Hepatocyte (in vitro differentiated cells): ENCODE data around the gene PROX2. TPM values are rescaled to one million over a fixed set of nuclear protein-coding genes. Genes with fewer than 3 reads are reported as not detected.

Source experiments
- DNase-seq: peaks from one replicate; pipeline ENCODE4 v3.0.0-alpha.2; 2016; ENCODE audit warnings: low spot score
- H2AFZ ChIP-seq: fragments of 200-600 bp; sonication (generic); 2 replicates; pipeline ENCODE4 v1.6.0; 2016; ENCODE audit warnings: antibody characterized with exemption, mild to moderate bottlenecking
- H3K27ac ChIP-seq: fragments of 200-600 bp; sonication (generic); 2 replicates; pipeline ENCODE4 v1.5.1; 2016; ENCODE audit warnings: mild to moderate bottlenecking
- H3K27me3 ChIP-seq: fragments of 200-600 bp; sonication (generic); 2 replicates; pipeline ENCODE4 v1.6.1; 2016
- H3K36me3 ChIP-seq: fragments of 200-600 bp; sonication (generic); replicated peaks from 2 replicates; pipeline ENCODE4 v1.5.1; 2016; ENCODE audit warnings: low read depth; ENCODE audit not compliant: insufficient read depth
- H3K4me1 ChIP-seq: fragments of 200-600 bp; sonication (generic); 2 replicates; pipeline ENCODE4 v1.5.1; 2016; ENCODE audit warnings: mild to moderate bottlenecking, moderate library complexity; ENCODE audit not compliant: insufficient read depth
- H3K4me2 ChIP-seq: fragments of 200-600 bp; sonication (generic); 2 replicates; pipeline ENCODE4 v1.6.0; 2016
- H3K4me3 ChIP-seq: fragments of 200-600 bp; sonication (generic); 2 replicates; pipeline ENCODE4 v1.5.1; 2016; ENCODE audit warnings: mild to moderate bottlenecking
- H3K79me2 ChIP-seq: fragments of 200-600 bp; sonication (generic); 2 replicates; pipeline ENCODE4 v1.6.0; 2017; ENCODE audit warnings: mild to moderate bottlenecking
- H3K9me2 ChIP-seq: fragments of 200-600 bp; sonication (generic); replicated peaks from 2 replicates; pipeline ENCODE4 v1.6.0; 2017; ENCODE audit warnings: mild to moderate bottlenecking; ENCODE audit not compliant: insufficient read depth
- H3K9me3 ChIP-seq: fragments of 200-600 bp; sonication (generic); 2 replicates; pipeline ENCODE4 v1.5.1; 2016; ENCODE audit warnings: low read depth, mild to moderate bottlenecking
- H4K20me1 ChIP-seq: fragments of 200-600 bp; sonication (generic); 2 replicates; pipeline ENCODE4 v1.6.0; 2016; ENCODE audit warnings: mild to moderate bottlenecking; ENCODE audit not compliant: insufficient read depth, poor library complexity, severe bottlenecking
- EZH2 ChIP-seq: fragments of 200-600 bp; sonication (generic); IDR thresholded peaks from 2 replicates; pipeline ENCODE4 v1.6.1; 2016; ENCODE audit warnings: antibody characterized with exemption, mild to moderate bottlenecking, borderline replicate concordance
- EZH2phosphoT487 ChIP-seq: fragments of 200-600 bp; sonication (generic); IDR thresholded peaks from one replicate; pipeline ENCODE4 v1.6.1; 2018; ENCODE audit warnings: antibody characterized with exemption, mild to moderate bottlenecking, low read depth, moderate library complexity; ENCODE audit not compliant: unreplicated experiment, severe bottlenecking
- WGBS: methylation state at CpG from one replicate; pipeline ENCODE4 v1.1.6; 2016; ENCODE audit warnings: low lambda C conversion rate; ENCODE audit errors: missing lambda C conversion rate; 5-methylcytosine and 5-hydroxymethylcytosine counted together
- polyA plus RNA-seq: library from polyadenylated mRNA; unstranded; fragments of >200 nt; fragmentation: Nextera tagmentation; extraction: Ambion mirVana; gene quantifications from 2 replicates; pipeline ENCODE4 v1.2.1, GENCODE V29; 2016
- total RNA-seq: library from RNA; depleted of rRNA; stranded (reverse); fragments of >200 nt; gene quantifications from 2 replicates; pipeline ENCODE4 v1.2.3, GENCODE V29; 2014
- TF ChIP-seq, protein P1 (sequence below): fragments of 200-600 bp; sonication (generic); IDR thresholded peaks from 2 replicates; pipeline ENCODE4 v1.5.1; 2016; ENCODE audit warnings: antibody characterized with exemption, mild to moderate bottlenecking; ENCODE audit not compliant: poor library complexity

Gene PROX2
- total and polyA plus RNA-seq, 2 experiments from 2014 or later, result not detected

DNA sequence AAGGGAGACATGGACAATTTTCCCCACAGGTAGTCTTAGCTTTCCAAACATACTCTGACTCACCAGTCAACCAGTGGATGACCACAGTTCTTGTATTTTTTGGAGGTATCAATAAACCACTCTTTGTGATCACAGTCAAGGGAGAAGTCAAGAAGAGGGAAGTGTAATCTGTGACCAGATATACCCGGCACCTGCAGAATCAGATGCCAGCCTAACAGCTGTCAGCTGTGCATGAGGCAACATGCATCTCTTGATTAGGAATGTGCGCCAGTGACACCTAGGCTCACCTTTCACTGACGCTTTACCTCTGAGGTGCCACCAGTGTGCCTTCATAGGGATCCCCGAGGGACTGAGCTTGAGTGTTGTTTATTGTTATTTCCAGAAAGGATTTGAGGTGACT lies 20.0 kb downstream of the PROX2 start:
- Histone ChIP-seq H3K9me3 (no peaks in the 10 kb centered on the region), H3K4me3 (no peak overlapping the region), H2AFZ (no peak overlapping the region), H3K36me3 (no peaks in the 10 kb centered on the region), H3K27me3 (no peaks in the 10 kb centered on the region), H3K4me1 (peaks cover 26% of the 10 kb centered on the region), H3K27ac (no peak overlapping the region), H3K4me2 (no peak overlapping the region), H3K9me2 (no peaks in the 10 kb centered on the region), H4K20me1 (no peaks in the 10 kb centered on the region), H3K79me2 (no peaks in the 10 kb centered on the region)
- WGBS, result 80% methylated on average over 4 of the region's 4 CpGs
- DNase-seq, result no peak
- TF ChIP-seq EZH2, result no peak
- TF ChIP-seq, protein P1, sequence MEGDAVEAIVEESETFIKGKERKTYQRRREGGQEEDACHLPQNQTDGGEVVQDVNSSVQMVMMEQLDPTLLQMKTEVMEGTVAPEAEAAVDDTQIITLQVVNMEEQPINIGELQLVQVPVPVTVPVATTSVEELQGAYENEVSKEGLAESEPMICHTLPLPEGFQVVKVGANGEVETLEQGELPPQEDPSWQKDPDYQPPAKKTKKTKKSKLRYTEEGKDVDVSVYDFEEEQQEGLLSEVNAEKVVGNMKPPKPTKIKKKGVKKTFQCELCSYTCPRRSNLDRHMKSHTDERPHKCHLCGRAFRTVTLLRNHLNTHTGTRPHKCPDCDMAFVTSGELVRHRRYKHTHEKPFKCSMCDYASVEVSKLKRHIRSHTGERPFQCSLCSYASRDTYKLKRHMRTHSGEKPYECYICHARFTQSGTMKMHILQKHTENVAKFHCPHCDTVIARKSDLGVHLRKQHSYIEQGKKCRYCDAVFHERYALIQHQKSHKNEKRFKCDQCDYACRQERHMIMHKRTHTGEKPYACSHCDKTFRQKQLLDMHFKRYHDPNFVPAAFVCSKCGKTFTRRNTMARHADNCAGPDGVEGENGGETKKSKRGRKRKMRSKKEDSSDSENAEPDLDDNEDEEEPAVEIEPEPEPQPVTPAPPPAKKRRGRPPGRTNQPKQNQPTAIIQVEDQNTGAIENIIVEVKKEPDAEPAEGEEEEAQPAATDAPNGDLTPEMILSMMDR, result no peak

DNA sequence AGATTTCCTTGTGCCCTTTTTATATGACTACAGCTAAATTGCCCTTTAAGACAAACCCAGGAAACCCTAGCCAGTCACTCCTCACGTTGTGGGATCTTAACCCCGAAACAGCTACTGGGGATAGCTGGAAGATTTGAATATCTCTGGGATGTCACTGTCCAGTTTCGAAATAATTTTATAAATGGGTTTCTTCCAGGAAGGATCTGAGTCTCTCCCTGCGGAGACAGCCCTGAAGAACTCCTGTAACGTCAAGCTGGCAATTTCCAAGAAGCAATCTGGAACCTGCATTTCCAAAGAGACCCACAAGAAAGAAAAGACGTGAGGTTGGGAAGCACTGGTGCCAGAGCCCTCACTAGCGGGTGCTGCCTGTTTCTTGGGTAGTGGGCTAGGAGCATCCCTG lies 20.9 kb downstream of the PROX2 start:
- TF ChIP-seq EZH2, result no peak
- TF ChIP-seq, protein P1, result no peak
- TF ChIP-seq EZH2phosphoT487, result no peak
- Histone ChIP-seq H3K27ac (no peak overlapping the region), H3K4me2 (no peak overlapping the region), H3K36me3 (no peaks in the 10 kb centered on the region), H3K27me3 (no peaks in the 10 kb centered on the region), H3K9me3 (no peaks in the 10 kb centered on the region), H3K79me2 (no peaks in the 10 kb centered on the region), H3K4me1 (peaks cover 26% of the 10 kb centered on the region), H2AFZ (no peak overlapping the region), H3K9me2 (no peaks in the 10 kb centered on the region), H3K4me3 (no peak overlapping the region), H4K20me1 (no peaks in the 10 kb centered on the region)
- 79% methylated on average over 7 of the region's 7 CpGs for WGBS
- no peak for DNase-seq

DNA sequence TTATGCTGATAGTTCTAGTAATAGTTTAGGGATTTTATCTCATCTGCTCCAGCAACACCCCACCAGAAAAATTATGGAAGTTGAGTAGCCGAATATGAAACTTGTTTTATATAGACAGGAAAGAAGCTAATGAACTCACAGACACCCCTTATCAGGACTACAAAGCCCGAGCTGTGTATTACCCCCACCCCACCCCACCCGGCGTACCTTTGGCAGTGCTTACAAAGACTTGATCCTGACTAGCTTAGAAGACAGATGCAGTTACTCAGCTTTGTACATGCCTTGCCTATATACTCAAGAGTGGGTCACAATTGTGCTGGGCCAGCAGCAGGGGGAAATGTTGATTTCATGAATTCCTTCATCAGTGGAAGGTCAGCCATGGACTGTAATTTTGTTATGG lies 22.4 kb downstream of the PROX2 start:
- Histone ChIP-seq H3K36me3 (no peaks in the 10 kb centered on the region), H3K79me2 (no peaks in the 10 kb centered on the region), H3K27ac (peak overlapping the region; percentile 83), H3K4me1 (peaks cover 26% of the 10 kb centered on the region), H2AFZ (no peak overlapping the region), H3K4me3 (no peak overlapping the region), H3K4me2 (peak overlapping the region; percentile 18), H3K9me2 (no peaks in the 10 kb centered on the region), H3K9me3 (no peaks in the 10 kb centered on the region), H4K20me1 (no peaks in the 10 kb centered on the region), H3K27me3 (no peaks in the 10 kb centered on the region)
- 67% methylated on average over 4 of the region's 4 CpGs for WGBS
- TF ChIP-seq EZH2phosphoT487 (no peak), EZH2 (no peak)
- TF ChIP-seq, protein P1, result no peak
- DNase-seq, result no peak

DNA sequence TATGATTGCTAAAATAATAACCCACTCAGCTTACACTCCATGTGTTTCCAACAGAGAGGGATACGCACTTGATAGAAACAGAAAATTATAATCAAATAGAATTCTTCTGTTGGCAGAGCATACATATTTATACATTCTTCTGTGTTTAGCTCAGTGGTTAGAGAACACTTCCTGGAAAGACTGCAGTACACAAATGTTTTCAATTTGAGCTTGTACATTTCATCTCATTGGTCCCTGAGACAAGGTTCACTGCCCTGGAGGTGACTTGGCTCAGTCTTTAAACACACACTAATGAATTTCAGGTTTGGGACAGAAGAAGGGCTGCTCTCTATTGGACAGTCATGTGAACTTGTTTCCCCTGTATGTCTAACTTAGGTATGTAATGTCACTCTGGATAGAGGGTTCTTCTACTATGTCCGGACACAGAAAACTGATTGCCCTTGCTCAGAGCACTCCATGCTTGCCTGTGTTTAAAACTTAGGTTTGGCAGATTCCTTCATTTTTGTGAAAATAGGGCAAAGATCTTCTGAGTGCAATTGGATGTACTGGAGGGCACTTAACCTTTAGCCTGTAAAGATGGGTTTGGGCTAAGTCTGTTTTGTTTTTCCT lies 22.9 kb downstream of the PROX2 start:
- H2AFZ ChIP-seq, result no peak overlapping the region
- no peaks in the 10 kb centered on the region for H4K20me1 ChIP-seq
- H3K9me3 ChIP-seq, result no peaks in the 10 kb centered on the region
- H3K36me3 ChIP-seq, result no peaks in the 10 kb centered on the region
- no peaks in the 10 kb centered on the region for H3K79me2 ChIP-seq
- 35% methylated on average over 2 of the region's 2 CpGs for WGBS
- H3K4me3 ChIP-seq, result no peak overlapping the region
- H3K27ac ChIP-seq, result peak overlapping the region; percentile 83
- H3K4me1 ChIP-seq, result peaks cover 26% of the 10 kb centered on the region
- H3K4me2 ChIP-seq, result peak overlapping the region; percentile 18
- H3K9me2 ChIP-seq, result no peaks in the 10 kb centered on the region
- DNase-seq, result peak; percentile 16
- no peak for TF ChIP-seq EZH2
- H3K27me3 ChIP-seq, result no peaks in the 10 kb centered on the region
